ENCODE results near the gene LRRC75B.
"Not testable (repeated sequence)": the region's sequence is repeated elsewhere in the genome, so short reads cannot be mapped to it uniquely, and the experiment has no call there.

DNA sequence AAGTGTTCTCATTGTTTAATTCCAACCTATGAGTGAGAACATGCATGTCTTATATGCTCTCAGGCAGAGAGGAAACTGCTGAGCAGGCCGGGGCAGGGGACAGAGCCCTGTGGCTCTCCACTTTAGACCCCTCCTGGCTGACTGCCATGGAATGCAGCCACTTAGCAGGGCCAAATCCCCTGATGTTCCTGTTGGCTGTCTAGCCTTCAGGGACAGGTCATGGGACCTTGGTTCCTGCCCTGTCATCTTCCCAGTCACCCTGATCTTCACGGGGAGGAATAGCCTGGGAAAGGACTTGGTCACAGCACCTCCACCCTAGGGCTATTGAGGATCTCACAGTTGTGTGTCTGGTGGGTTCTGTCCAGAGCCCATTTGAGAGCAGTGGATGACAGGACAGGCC is 13.5 kb upstream of the LRRC75B start:
- TF ChIP-seq, protein P1, sequence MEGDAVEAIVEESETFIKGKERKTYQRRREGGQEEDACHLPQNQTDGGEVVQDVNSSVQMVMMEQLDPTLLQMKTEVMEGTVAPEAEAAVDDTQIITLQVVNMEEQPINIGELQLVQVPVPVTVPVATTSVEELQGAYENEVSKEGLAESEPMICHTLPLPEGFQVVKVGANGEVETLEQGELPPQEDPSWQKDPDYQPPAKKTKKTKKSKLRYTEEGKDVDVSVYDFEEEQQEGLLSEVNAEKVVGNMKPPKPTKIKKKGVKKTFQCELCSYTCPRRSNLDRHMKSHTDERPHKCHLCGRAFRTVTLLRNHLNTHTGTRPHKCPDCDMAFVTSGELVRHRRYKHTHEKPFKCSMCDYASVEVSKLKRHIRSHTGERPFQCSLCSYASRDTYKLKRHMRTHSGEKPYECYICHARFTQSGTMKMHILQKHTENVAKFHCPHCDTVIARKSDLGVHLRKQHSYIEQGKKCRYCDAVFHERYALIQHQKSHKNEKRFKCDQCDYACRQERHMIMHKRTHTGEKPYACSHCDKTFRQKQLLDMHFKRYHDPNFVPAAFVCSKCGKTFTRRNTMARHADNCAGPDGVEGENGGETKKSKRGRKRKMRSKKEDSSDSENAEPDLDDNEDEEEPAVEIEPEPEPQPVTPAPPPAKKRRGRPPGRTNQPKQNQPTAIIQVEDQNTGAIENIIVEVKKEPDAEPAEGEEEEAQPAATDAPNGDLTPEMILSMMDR (IDR thresholded peaks at IDR 0.05) = not testable (repeated sequence)
- TF ChIP-seq TAF1 (IDR thresholded peaks at IDR 0.05; ENCODE audit: borderline replicate concordance, low read depth, low read length); EP300 (IDR thresholded peaks at IDR 0.05; ENCODE audit: borderline replicate concordance in 1 of 2, low read depth in 1 of 2, low read length in 1 of 2); TEAD4 (IDR thresholded peaks at IDR 0.05; ENCODE audit: borderline replicate concordance, insufficient read depth): not testable (repeated sequence)

Data from SK-N-SH (cell line).